ENCODE measurements around the gene GRM5.
"Not testable (repeated sequence)": the region's sequence is repeated elsewhere in the genome, so short reads cannot be mapped to it uniquely, and the experiment has no call there.

GRM5 gene

DNA sequence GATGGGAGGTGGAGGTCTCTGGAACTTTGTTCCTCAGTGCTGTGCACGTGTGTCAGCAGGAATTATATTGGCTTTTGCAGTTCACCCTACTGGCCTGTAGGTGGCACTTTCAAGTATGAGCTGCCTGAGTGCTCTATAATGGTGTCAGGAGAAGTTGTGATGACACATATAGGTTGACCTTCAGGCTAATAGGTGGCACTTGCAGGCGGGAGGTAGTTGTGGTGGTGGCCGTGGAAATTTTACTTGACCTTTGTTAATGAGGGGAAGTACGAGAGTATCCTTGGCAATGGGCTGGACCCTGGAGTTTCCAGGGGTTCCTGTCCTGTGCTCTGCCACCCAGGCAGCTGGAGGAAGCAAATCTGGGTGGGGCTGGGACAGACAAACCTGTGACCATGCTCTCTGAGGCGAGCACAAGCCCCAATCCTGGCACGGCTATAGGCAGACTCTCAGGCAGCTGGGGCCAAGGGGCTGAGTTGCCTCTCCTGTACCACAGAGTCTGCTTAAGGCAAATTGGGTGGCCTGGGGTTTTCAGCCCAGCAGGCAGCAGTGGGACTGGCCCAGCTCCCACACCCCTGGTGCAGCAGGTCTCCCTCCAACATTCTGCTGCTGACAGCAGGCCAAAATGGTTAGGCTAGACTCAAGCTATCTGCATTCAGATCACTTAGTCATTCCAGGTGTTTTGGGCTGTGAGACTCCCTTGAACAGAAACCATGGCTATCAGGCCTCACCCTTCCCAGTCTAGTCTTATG, 580.7 kb downstream of the GRM5 start:
- no peak for FAIRE-seq

DNA sequence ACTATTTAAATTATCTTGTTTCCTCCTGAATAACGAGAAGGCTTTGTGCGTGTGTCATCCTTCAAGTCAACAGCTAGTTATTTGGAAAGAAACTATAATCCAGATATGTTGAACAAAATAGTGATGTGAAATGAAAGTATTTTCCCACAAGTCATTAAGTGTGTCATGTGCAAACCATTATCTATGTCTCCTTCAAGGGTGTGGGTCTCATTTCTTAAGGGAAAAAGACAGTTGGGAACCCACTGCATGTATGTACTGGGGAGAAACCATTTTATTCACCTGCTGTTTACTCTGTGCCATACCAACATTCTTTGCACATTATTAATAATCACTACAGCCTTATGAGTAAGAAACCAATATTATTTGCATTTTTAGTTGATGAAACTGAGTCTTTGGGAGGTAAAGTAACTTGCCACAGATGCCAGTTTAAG, 582.9 kb downstream of the GRM5 start:
- no peak for FAIRE-seq

- FAIRE-seq: no peak
These were observed 585.6 kb downstream of the GRM5 start for GRCh38 chr11:88480223-88480622.

DNA sequence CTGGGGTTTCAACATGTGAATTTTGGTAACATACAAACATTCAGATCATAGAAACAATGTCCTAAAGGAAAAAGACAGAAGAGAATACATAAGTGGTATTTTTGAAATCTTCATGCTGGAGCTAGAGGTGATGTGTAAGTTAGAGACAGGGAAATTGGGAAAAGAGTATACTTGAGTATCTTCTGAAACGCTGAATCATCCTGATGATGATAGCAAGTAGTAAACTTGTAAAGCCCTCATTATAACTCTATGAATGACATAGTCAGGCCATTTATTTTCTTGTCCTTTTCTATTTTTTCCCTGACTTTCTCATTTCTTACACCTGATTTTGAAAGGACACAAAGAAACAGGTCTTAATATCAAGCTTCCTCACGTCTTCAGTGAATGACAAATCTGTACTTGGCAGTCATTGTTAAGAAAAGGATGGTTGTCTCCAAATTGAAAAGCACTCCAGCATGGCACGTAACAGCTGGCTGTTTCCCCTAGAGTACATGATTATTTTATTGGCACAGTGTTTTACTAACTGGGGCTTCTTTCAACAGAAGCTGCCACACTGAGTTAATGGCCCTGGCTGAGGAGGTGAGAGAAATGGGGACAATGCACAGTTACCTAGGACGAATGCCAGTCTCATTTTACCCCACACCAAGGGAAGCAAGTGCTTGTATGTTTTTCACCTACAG, 587.5 kb downstream of the GRM5 start:
- no peak for FAIRE-seq

DNA sequence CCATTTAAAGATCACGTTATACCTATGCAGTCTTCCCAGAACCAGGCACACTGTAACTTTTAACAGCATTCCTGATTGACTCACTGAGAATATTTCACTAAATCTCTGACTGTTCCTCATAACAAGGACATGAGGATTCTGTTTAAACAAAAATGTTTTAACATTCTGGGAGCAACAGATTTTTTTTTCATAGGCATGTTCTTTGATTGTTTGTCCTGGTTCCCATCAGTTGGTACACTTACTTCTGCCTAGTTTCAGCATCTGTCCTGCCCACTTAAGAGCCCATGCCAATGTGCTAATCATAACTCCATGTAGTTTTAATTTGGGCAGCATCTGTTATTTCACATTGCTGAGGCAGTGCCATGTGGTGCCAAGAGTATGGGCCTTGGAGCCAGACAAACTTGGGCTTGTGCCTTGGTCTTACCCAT, 589.8 kb downstream of the GRM5 start:
- no peak for FAIRE-seq

DNA sequence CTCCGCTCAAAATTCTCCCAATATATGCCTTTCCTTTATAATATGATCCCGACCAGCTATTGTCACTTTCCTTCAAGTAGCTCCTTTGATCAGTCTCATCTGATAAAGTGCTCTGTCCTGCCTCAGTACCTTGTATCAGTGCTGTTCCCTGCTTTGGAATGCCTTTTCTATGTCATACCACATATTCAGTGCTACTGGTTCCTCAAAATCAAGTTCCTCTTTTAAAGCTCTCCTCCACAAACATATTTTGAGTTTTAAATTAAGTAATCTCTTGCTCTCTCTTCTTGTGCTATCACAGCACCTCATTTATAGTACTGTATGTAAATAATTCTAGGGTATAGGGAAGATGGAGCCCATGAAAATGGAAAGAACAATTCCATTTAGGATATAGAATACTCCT, 591.1 kb downstream of the GRM5 start:
- no peak for FAIRE-seq

DNA sequence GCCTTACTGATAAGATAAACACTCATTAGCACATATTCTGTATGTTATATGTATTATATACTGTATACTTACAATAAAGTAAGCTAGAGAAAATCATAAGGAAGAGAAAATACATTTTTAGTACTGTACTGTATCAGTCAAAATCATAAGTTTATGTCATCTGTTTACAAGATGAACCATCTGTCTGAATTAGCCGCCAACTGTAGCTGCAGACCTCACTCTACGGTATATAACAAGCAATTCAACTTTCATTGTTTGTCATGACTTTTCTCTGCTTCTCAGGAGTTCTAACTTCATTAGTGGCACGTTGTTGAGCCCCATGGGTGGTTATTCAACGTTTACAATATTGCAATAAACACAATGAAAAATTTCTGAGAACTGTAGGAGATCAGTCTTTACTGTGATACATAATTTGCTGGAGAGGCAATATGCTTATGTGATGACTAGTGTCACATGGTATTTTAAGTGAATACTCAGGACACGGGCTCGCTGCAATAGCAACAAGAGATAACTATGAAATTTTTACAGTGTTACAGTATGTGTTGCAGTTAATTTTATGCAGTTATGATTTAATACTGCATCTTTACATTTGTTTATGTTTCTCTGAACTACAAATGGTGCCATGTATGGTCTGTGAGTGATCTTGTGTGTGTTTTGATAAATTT, 596.1 kb downstream of the GRM5 start:
- FAIRE-seq: no peak

- FAIRE-seq: no peak
These were observed 601.3 kb downstream of the GRM5 start for GRCh38 chr11:88464528-88464927.

DNA sequence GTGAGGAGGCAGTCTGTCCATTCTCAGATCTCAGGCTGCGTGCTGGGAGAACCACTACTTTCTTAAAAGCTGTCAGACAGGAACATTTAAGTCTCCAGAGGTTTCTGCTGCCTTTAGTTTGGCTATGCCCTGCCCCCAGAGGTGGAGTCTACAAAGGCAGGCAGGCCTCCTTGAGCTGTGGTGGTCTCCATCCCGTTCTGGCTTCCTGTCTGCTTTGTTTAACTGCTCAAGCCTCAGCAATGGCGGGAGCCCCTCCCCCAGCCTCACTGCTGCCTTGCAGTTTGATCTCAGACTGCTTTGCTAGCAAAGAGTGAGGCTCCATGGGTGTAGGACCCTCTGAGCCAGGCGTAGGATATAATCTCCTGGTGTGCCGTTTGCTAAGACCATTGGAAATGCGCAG, 602.5 kb downstream of the GRM5 start:
- not testable (repeated sequence) for FAIRE-seq

- not testable (repeated sequence) for FAIRE-seq
These were observed 607.7 kb downstream of the GRM5 start for GRCh38 chr11:88458047-88458446.

GRCh38 chr11:88455974-88456373, 609.8 kb downstream of the GRM5 start:
- FAIRE-seq: no peak

DNA sequence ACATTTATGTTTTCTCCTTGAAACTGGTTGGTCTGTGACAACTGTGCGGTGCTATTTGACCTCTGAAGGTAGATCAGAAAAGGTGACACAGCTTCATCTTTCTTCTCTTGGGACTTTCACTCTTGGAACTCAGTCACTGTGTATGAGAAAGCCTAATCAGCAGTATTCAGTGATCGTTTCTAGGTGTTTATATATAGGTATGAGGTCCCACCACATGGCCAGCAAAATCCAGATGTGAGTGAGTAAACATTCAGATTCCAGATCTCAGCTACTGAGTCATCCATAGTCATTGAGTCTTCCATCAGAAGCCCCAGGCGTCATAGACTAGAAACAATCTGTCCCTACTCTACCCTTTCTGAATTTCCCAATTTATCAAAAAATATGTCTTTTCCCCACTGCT, 610.9 kb downstream of the GRM5 start:
- FAIRE-seq: no peak
